Retinal pigment epithelial cell (primary cell): ENCODE results near the gene SCARF1.

ENCODE experiments used
- DNase-seq: peaks from one replicate; pipeline ENCODE4 v3.0.0-alpha.2; 2010; ENCODE audit warnings: low read depth
- H3K4me3 ChIP-seq: 2 replicates; pipeline ENCODE4 v1.5.1; 2011; ENCODE audit warnings: mild to moderate bottlenecking, low read length, control low read depth, moderate library complexity
- CTCF ChIP-seq: conservative IDR thresholded peaks from 2 replicates; pipeline ENCODE4 v1.5.1; 2011; ENCODE audit warnings: low read depth, low read length, control low read depth, inconsistent platforms

Gene SCARF1

DNA sequence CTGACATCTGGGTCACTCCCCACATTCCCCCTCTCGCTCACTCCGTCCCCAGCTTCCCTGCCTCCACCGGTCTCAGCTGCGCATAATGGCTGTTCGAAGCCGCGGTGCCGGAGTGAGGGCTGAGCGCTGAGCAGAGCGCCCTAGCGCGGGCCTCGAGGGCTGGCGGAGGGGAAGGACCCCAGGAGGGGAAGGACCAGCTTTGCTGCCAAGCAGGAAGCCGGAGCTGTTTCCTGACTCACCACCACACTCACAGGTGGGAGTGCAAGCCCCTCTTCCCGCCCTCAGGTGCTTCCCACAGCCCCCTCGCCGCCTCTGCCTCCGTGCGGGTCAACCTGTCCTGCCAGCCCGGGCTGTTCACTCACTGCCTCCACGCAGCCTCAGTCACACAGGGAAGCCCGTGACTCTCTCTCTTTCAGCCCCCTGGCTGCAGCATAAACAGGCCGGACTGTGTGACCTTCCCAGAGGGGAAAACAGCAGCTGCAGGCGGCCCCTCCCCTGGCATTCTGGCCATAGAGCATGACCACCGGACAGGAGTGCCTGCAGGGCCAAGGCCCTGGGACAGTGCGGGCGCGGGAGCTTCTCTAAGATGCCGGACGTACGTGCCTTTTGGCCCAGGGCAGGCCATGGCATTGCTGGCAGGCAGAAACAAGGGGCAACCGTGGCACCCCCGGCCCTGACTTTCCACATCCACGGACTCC lies 40.6 kb downstream of the SCARF1 start:
- H3K4me3 ChIP-seq, result no peak overlapping the region
- TF ChIP-seq CTCF, result no peak
- DNase-seq, result no peak

DNA sequence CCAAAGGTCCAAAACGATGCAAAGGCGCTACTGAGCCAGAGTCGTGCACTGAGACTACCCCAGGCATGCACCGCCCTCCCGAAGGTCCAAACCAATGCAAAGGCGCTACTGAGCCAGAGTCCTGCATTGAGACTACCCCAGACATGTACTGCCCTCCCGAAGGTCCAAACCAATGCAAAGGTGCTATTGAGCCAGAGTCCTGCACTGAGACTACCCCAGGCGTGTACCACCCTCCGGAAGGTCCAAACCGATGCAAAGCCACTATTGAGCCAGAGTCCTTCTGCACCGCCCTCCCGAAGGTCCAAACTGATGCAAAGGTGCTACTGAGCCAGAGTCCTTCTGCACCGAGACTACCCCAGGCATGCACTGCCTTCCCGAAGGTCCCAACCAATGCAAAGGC lies 44.0 kb downstream of the SCARF1 start:
- DNase-seq, result no peak
- no peak for TF ChIP-seq CTCF
- no peak overlapping the region for H3K4me3 ChIP-seq

DNA sequence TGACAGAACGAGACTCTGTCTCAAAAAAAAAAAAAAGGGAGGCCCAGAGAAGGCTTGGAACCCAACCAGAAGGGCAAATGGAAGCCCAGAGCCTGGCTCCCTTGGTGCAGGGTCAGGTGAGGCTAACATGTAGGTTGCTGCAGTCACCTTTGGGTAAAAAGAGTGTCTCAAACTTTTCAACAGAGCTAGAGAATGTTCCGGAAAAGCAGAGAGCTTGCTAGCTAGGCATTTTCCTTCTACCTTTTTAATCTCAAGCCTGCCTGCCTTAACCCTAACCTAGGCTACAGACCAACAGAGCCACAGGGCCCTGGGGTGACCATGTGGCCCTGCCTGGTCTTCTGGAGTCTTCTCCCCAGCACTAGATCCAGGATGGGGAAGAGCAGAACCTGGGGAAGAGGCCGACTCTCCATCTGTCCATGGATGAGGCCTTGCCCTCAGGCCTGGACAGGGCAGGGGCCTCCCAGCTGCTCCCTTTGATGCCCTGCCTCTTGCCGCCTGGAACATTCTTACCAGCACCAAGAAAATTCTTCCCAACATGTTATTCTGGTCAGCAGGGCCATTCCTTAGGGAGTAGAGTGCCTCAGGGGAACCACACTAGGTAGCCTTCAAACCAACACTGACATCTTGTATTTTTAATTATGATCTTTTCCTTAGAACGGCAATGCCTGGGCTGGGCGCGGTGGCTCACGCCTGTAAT lies 47.0 kb downstream of the SCARF1 start:
- DNase-seq, result no peak
- no peak for TF ChIP-seq CTCF
- H3K4me3 ChIP-seq, result no peak overlapping the region

DNA sequence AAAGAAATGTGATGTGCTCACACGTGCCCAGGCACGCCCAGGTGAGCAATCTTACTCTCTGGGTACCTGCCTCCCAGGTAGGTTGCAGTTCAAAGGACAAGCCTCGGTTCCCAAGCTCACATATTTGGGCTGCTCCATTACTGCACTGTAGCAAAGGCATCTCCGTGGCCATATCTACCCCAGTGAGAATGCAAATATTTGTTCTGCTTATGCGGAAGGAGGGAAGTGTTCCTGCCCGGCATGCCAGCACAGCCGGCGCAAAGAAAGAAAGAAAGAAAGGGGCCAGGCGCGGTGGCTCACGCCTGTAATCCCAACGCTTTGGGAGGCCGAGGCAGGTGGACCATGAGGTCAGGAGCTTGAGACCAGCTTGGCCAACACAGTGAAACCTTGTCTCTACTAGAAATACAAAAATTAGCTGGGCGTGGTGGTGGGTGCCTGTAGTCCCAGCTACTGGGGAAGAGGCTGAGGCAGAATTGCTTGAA lies 47.6 kb downstream of the SCARF1 start:
- no peak for TF ChIP-seq CTCF
- no peak for DNase-seq

DNA sequence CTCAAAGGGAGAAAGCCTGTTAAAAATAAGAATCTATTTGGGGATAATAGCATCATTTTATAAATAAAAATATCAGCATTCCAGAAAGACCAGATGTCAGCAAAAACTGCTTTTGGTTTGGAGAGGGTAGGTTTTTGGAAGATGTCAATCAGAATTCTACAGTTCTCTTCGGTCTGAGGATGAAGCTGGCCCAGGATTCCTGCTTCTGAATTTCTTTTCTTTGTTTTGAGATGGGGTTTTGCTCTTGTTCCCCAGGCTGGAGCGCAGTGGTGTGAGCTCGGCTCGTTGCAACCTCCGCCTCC lies 52.0 kb downstream of the SCARF1 start:
- no peak for DNase-seq
- H3K4me3 ChIP-seq, result no peak overlapping the region
- TF ChIP-seq CTCF, result no peak

More for the DNA sequence above, 47.6 kb downstream of the SCARF1 start:
- no peak overlapping the region for H3K4me3 ChIP-seq

DNA sequence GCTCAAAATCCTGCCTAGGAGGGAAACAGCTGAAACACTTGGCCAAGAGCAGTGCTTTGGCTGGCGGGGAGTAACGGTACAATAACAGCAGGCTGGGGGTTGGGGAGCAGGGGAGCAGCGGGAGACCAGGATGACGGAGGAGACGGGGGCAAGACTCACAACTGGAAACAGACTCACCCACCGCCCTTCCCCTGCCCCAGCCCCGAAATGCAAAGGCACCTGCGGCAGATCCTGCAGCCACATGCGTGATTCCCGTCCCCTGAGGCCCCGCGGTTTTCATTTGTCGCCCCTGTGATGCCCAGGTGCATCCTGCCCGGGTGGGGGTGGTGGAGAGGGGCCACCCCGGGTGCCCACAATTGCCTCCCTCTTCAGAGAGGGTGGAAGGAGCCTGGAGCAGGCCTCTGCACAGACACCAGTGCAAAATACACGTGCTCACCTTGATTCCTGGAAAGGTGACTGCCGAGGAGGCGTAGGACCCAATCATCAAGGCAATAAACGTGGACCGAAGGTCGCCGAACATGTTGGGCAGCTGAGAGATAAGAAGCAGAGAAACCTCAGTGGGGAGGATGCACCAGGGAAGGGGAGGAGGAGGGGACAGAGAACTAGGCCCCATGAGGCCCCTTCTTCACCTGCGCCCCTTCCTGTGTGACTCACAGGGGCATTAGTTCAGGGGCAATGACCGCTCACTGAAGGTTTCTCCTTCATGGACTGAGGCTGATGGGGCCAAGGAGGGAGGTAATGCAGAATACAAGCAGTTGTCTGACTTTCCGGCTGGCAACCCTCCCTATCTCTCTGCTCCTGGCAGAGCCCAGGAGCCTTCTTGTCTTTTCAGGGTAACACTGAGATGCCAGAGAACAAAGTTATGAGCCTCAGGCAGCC lies 52.5 kb downstream of the SCARF1 start:
- no peak overlapping the region for H3K4me3 ChIP-seq
- TF ChIP-seq CTCF, result no peak
- no peak for DNase-seq
